ENCODE measurements around the gene ASIC4. TPM values are rescaled to one million over a fixed set of nuclear protein-coding genes. Genes with fewer than 3 reads are reported as not detected.
A peak's percentile ranks its signal among the peaks of the same experiment; 100 is the strongest.

The ASIC4 gene
- total RNA-seq (2021; ENCODE audit: unreplicated experiment): 2.1 TPM
- polyA plus RNA-seq (2012): 1.3 and 1.9 TPM in 2 replicates
- Bru-seq, nascent RNA: percentile 39 among the genes with signal in this experiment
- percentile 54 among the genes with signal in this experiment for BruChase-seq, experiment 1, labeled RNA remaining after a 6-hour chase
- percentile 43 among the genes with signal in this experiment for BruChase-seq, experiment 2, labeled RNA remaining after a 2-hour chase
- long read RNA-seq, partial matches to known transcripts: 2 of 2 reads
- long read RNA-seq, other reads (novel, unspliced or antisense): 0 of 2 reads

GRCh38 chr2:219514196-219514761 lies at the start of gene ASIC4:
Gene ASIC4, plus strand, starts transcription at chr2:219514482. Its CDS starts 243 bp downstream, at chr2:219514725.
- H4K20me1 ChIP-seq (ENCODE audit: insufficient read depth): no peaks in the 10 kb centered on the region
- intact Hi-C loops (cut with micrococcal nuclease): no loop called here
- peaks cover 0 to 29% of the 10 kb centered on the region in 2 experiments; a peak in 2 of 4 replicates for H3K4me1 ChIP-seq (ENCODE audit: control insufficient read depth in 1 of 2, insufficient read depth in 2 of 2, low read length in 2 of 2)
- no peak within 1 kb of the TSS for H3K9ac ChIP-seq (ENCODE audit: low read length)
- ChIA-PET POLR2A (interaction anchor here (1.0 kb wide), 1 partner anchor 16 kb away, joined by 4 read pairs; the partner anchor contains the start of gene GMPPA), RAD21 (ENCODE audit: low non-redundant PET in 1 of 2, low total read pairs in 2 of 2, uncharacterized antibody in 2 of 2, unreplicated experiment in 2 of 2) (no interaction called here), CTCF (no interaction called here)
- H3K4me3 ChIP-seq (replicated peaks in 1 of 2; ENCODE audit: low read depth in 1 of 2, low read length in 2 of 2): no peak within 1 kb of the TSS
- no peak within 1 kb of the TSS for H3K27ac ChIP-seq (ENCODE audit: low read depth, low read length)
- TF ChIP-seq CEBPB (IDR thresholded peaks at IDR 0.05; ENCODE audit: low read depth) (no peak), TCF7L2 (IDR thresholded peaks at IDR 0.05; ENCODE audit: borderline replicate concordance, extremely low read depth, insufficient read depth, insufficient read length) (no peak), MAX (IDR thresholded peaks at IDR 0.05) (no peak)
- H3K9me2 ChIP-seq (ENCODE audit: insufficient read depth): no peaks in the 10 kb centered on the region
- H3K27me3 ChIP-seq (ENCODE audit: insufficient read depth, low read length): no peaks in the 10 kb centered on the region
- no TSS peak for BruUV-seq (replicated peaks)
- H3K36me3 ChIP-seq (ENCODE audit: control insufficient read depth in 1 of 2, insufficient read depth in 2 of 2, low read length in 2 of 2): no peaks in the 10 kb centered on the region
- no peak within 1 kb of the TSS for H2AFZ ChIP-seq (ENCODE audit: low read depth, low read length, poor library complexity, severe bottlenecking)
- DNase-seq (ENCODE audit: low read depth, low spot score) (no peak), ATAC-seq (no peak)
- H3K79me2 ChIP-seq (ENCODE audit: insufficient read depth, low read length): no peaks in the 10 kb centered on the region
- no peaks in the 10 kb centered on the region for H3K9me3 ChIP-seq (ENCODE audit: control insufficient read depth in 1 of 2, insufficient read depth in 1 of 2, low read depth in 1 of 2, low read length in 2 of 2)
- no peak within 1 kb of the TSS for H3K4me2 ChIP-seq (ENCODE audit: low read length)

- DNase-seq (ENCODE audit: low read depth, low spot score) (no peak), ATAC-seq (no peak)
- ChIA-PET POLR2A (no interaction called here), RAD21 (ENCODE audit: low non-redundant PET in 1 of 2, low total read pairs in 2 of 2, uncharacterized antibody in 2 of 2, unreplicated experiment in 2 of 2) (no interaction called here), CTCF (interaction anchor here (1.4 kb wide), 1 partner anchor 64 kb away, joined by 3 read pairs; no protein-coding TSS in a partner anchor)
- Histone ChIP-seq H3K4me1 (ENCODE audit: control insufficient read depth in 1 of 2, insufficient read depth in 2 of 2, low read length in 2 of 2) (peaks cover 0 to 6% of the 10 kb centered on the region in 2 experiments; a peak in 2 of 4 replicates), H3K9me2 (ENCODE audit: insufficient read depth) (no peaks in the 10 kb centered on the region), H3K9ac (ENCODE audit: low read length) (no peak overlapping the region), H3K4me2 (ENCODE audit: low read length) (no peak overlapping the region), H4K20me1 (ENCODE audit: insufficient read depth) (no peaks in the 10 kb centered on the region), H3K36me3 (ENCODE audit: control insufficient read depth in 1 of 2, insufficient read depth in 2 of 2, low read length in 2 of 2) (peaks cover 3 to 14% of the 10 kb centered on the region in 2 experiments; a peak in 3 of 4 replicates), H3K79me2 (ENCODE audit: insufficient read depth, low read length) (no peaks in the 10 kb centered on the region), H3K27ac (ENCODE audit: low read depth, low read length) (no peak overlapping the region), H3K9me3 (ENCODE audit: control insufficient read depth in 1 of 2, insufficient read depth in 1 of 2, low read depth in 1 of 2, low read length in 2 of 2) (no peaks in the 10 kb centered on the region), H3K27me3 (ENCODE audit: insufficient read depth, low read length) (no peaks in the 10 kb centered on the region), H2AFZ (ENCODE audit: low read depth, low read length, poor library complexity, severe bottlenecking) (no peak overlapping the region), H3K4me3 (replicated peaks in 1 of 2; ENCODE audit: low read depth in 1 of 2, low read length in 2 of 2) (no peak overlapping the region)
- intact Hi-C loops (cut with micrococcal nuclease): no loop called here
- no TSS peak for BruUV-seq (replicated peaks)
- TF ChIP-seq ZBTB33 (IDR thresholded peaks at IDR 0.05; ENCODE audit: extremely low read depth, insufficient replicate concordance, low read length): no peak
- TF ChIP-seq REST (IDR thresholded peaks at IDR 0.05; ENCODE audit: low read depth): no peak
- no peak for TF ChIP-seq MAX (IDR thresholded peaks at IDR 0.05)
- TF ChIP-seq CEBPB (IDR thresholded peaks at IDR 0.05; ENCODE audit: low read depth): no peak
- no peak for TF ChIP-seq ATF3 (IDR thresholded peaks at IDR 0.05)
- TF ChIP-seq SRF (IDR thresholded peaks at IDR 0.05; ENCODE audit: low read depth): no peak
- TF ChIP-seq POLR2A (IDR thresholded peaks at IDR 0.05; ENCODE audit: borderline replicate concordance, extremely low read depth, insufficient read depth, insufficient read length): no peak
Measured at GRCh38 chr2:219465659-219466561, 48.4 kb upstream of the ASIC4 start.
